H9 (cell line): ENCODE data around the gene COQ8A. TPM values are rescaled to one million over a fixed set of nuclear protein-coding genes. Genes with fewer than 3 reads are reported as not detected.

Experiments used
- DNase-seq: peaks from one replicate; pipeline ENCODE4 v3.0.0-alpha.2; 2017
- H2AFZ ChIP-seq: one replicate; pipeline ENCODE4 v1.6.1; 2013; ENCODE audit warnings: mild to moderate bottlenecking, low read length, control low read depth, moderate library complexity
- H2AK5ac ChIP-seq: 2 replicates; pipeline ENCODE4 v1.6.1; 2013; ENCODE audit warnings: low read length, control low read depth, mixed read lengths; ENCODE audit not compliant: insufficient read length
- H2BK120ac ChIP-seq: one replicate; pipeline ENCODE4 v1.6.1; 2013; ENCODE audit warnings: low read depth, mild to moderate bottlenecking, low read length, control low read depth, inconsistent platforms; ENCODE audit not compliant: poor library complexity, severe bottlenecking
- H2BK12ac ChIP-seq: 2 replicates; pipeline ENCODE4 v1.6.1; 2013; ENCODE audit warnings: low read length, control low read depth, mixed read lengths, low read depth; ENCODE audit not compliant: insufficient read length
- H2BK15ac ChIP-seq: 2 replicates; pipeline ENCODE4 v1.6.1; 2013; ENCODE audit warnings: low read depth, low read length, control low read depth
- H2BK20ac ChIP-seq: one replicate; pipeline ENCODE4 v1.6.1; 2013; ENCODE audit warnings: low read depth, mild to moderate bottlenecking, low read length, control low read depth, inconsistent platforms; ENCODE audit not compliant: poor library complexity, severe bottlenecking
- H2BK5ac ChIP-seq: 2 replicates; pipeline ENCODE4 v1.6.1; 2013; ENCODE audit warnings: low read length, control low read depth, mixed read lengths; ENCODE audit not compliant: insufficient read length
- H3K14ac ChIP-seq: 2 replicates; pipeline ENCODE4 v1.6.1; 2013; ENCODE audit warnings: low read length, control low read depth; ENCODE audit not compliant: insufficient read depth
- H3K18ac ChIP-seq: 2 replicates; pipeline ENCODE4 v1.6.1; 2013; ENCODE audit warnings: low read depth, mild to moderate bottlenecking, mixed read lengths, low read length, control low read depth; ENCODE audit not compliant: insufficient read length
- H3K23ac ChIP-seq: 2 replicates; pipeline ENCODE4 v1.6.1; 2013; ENCODE audit warnings: low read length, control low read depth, mixed read lengths, low read depth; ENCODE audit not compliant: insufficient read length
- H3K23me2 ChIP-seq: 2 replicates; pipeline ENCODE4 v1.6.1; 2013; ENCODE audit warnings: low read depth, mild to moderate bottlenecking, mixed read lengths, low read length, control low read depth; ENCODE audit not compliant: insufficient read length, poor library complexity, severe bottlenecking
- H3K27ac ChIP-seq: 2 replicates; pipeline ENCODE4 v1.5.1; 2013; ENCODE audit warnings: low read length, control low read depth, mixed read lengths, low read depth; ENCODE audit not compliant: insufficient read length
- H3K27me3 ChIP-seq: 2 replicates; pipeline ENCODE4 v1.6.1; 2013; ENCODE audit warnings: low read length, control low read depth, inconsistent platforms; ENCODE audit not compliant: insufficient read depth
- H3K4ac ChIP-seq: 2 replicates; pipeline ENCODE4 v1.6.1; 2013; ENCODE audit warnings: low read depth, mild to moderate bottlenecking, control low read depth, inconsistent platforms, low read length, moderate library complexity
- H3K4me1 ChIP-seq: 2 replicates; pipeline ENCODE4 v1.6.1; 2013; ENCODE audit warnings: low read length, control low read depth, inconsistent platforms; ENCODE audit not compliant: insufficient read depth
- H3K4me2 ChIP-seq: 2 replicates; pipeline ENCODE4 v1.6.1; 2013; ENCODE audit warnings: low read length, control low read depth, mixed read lengths; ENCODE audit not compliant: insufficient read length, insufficient read depth
- H3K56ac ChIP-seq: 2 replicates; pipeline ENCODE4 v1.6.1; 2013; ENCODE audit warnings: low read depth, mild to moderate bottlenecking, mixed read lengths, low read length, control low read depth; ENCODE audit not compliant: insufficient read length
- H3K79me1 ChIP-seq: 2 replicates; pipeline ENCODE4 v1.6.1; 2013; ENCODE audit warnings: low read depth, mild to moderate bottlenecking, moderate library complexity, low read length, control low read depth, inconsistent platforms; ENCODE audit not compliant: insufficient read depth, poor library complexity, severe bottlenecking
- H3K79me2 ChIP-seq: 2 replicates; pipeline ENCODE4 v1.6.1; 2013; ENCODE audit warnings: low read length, control low read depth, inconsistent platforms; ENCODE audit not compliant: insufficient read depth
- H3K9ac ChIP-seq: 2 replicates; pipeline ENCODE4 v1.6.1; 2013; ENCODE audit warnings: low read length, control low read depth, mixed read lengths; ENCODE audit not compliant: insufficient read length; ENCODE audit errors: extremely low read depth
- H3K9me3 ChIP-seq: one replicate; pipeline ENCODE4 v1.6.1; 2013; ENCODE audit warnings: low read depth, low read length, inconsistent platforms; ENCODE audit not compliant: control insufficient read depth
- H3T11ph ChIP-seq: one replicate; pipeline ENCODE4 v1.6.1; 2013; ENCODE audit warnings: mild to moderate bottlenecking, low read length, control low read depth, inconsistent platforms
- H4K20me1 ChIP-seq: one replicate; pipeline ENCODE4 v1.6.1; 2013; ENCODE audit not compliant: control insufficient read depth, insufficient read length, insufficient read depth
- H4K5ac ChIP-seq: 2 replicates; pipeline ENCODE4 v1.6.1; 2013; ENCODE audit warnings: low read depth, mild to moderate bottlenecking, mixed read lengths, low read length, control low read depth; ENCODE audit not compliant: insufficient read length
- H4K8ac ChIP-seq: replicated peaks from 2 replicates; pipeline ENCODE4 v1.6.1; 2013; ENCODE audit warnings: low read length, control low read depth, mixed read lengths, low read depth; ENCODE audit not compliant: insufficient read length
- H4K91ac ChIP-seq: 2 replicates; pipeline ENCODE4 v1.6.1; 2013; ENCODE audit warnings: low read depth, mild to moderate bottlenecking, moderate library complexity, mixed read lengths, low read length, control low read depth; ENCODE audit not compliant: insufficient read length
- H3K27ac Mint-ChIP-seq, 3 experiments: 2 replicates in 2 of 3; 3 replicates in 1 of 3; pipeline ENCODE4 v1.8.0; 2020 to 2021; ENCODE audit warnings: mixed read lengths in 3 of 3, mild to moderate bottlenecking in 1 of 3, moderate library complexity in 1 of 3
- H3K27me3 Mint-ChIP-seq: 2 replicates; pipeline ENCODE4 v1.8.0; 2021; ENCODE audit warnings: low read depth, mild to moderate bottlenecking, moderate library complexity, mixed read lengths
- H3K36me3 Mint-ChIP-seq, 3 experiments: 2 replicates in 2 of 3; 3 replicates in 1 of 3; pipeline ENCODE4 v1.8.0; 2020 to 2021; ENCODE audit warnings: low read depth in 3 of 3, mixed read lengths in 3 of 3; ENCODE audit not compliant: insufficient read depth in 1 of 3
- H3K4me1 Mint-ChIP-seq, 2 experiments: 2 replicates each; pipeline ENCODE4 v1.8.0; 2020; ENCODE audit warnings: mixed read lengths in 2 of 2
- H3K4me3 Mint-ChIP-seq, 2 experiments: 2 replicates in 1 of 2; 3 replicates in 1 of 2; pipeline ENCODE4 v1.8.0; 2020 to 2021; ENCODE audit warnings: mild to moderate bottlenecking in 2 of 2, mixed read lengths in 2 of 2, moderate library complexity in 1 of 2
- H3K9me3 Mint-ChIP-seq, 2 experiments: 2 replicates in 1 of 2; 3 replicates in 1 of 2; pipeline ENCODE4 v1.8.0; 2020; ENCODE audit warnings: mild to moderate bottlenecking in 2 of 2, mixed read lengths in 2 of 2, moderate library complexity in 1 of 2
- WGBS: extraction: QIAGEN DNeasy Blood & Tissue Kit; methylation state at CpG from one replicate; pipeline ENCODE4 v1.1.7; 2013; ENCODE audit warnings: missing lambda C conversion rate, low lambda C conversion rate, mixed read lengths; ENCODE audit not compliant: insufficient read length; ENCODE audit errors: extremely low coverage; 5-methylcytosine and 5-hydroxymethylcytosine counted together
- total RNA-seq: library from RNA; stranded (reverse); gene quantifications from 2 replicates; pipeline ENCODE4 v1.2.1, GENCODE V29; 2021
- TF ChIP-seq, protein P1 (sequence below): fragments of 200-600 bp; sonication (generic); conservative IDR thresholded peaks from 3 replicates; pipeline ENCODE4 v1.8.0; 2021; ENCODE audit warnings: antibody characterized with exemption, mild to moderate bottlenecking

COQ8A gene
- total RNA-seq, 1 experiment from 2014 or later = 26.0 TPM

DNA sequence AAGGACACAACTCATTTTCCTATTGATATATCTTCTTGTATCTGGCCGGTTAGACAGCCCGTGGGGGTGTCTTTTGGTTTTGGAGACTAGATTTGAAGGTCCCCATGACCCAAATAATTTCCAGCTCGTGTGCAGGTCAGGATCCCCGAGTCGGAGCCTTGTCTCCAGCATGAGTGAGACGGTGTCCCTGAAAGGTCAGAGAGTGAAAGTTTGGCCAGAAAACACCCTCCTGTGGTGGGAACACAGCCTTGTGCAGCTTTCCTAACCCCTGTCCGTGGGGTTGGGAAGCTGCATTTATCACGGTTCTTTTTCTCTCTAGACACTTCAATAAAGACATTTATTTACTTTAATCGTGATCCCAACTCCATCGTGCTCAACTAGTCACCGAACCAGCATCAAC, 17.6 kb downstream of the COQ8A start:
- no peak overlapping the region for H2AK5ac ChIP-seq
- H4K20me1 ChIP-seq = no peaks in the 10 kb centered on the region
- no peak overlapping the region for H2BK12ac ChIP-seq
- DNase-seq = no peak
- no peaks in the 10 kb centered on the region for H3K9me3 ChIP-seq
- H2BK120ac ChIP-seq = no peak overlapping the region
- Mint-ChIP-seq H3K9me3 (peaks cover 22 to 33% of the 10 kb centered on the region in 2 experiments), H3K27me3 (peaks cover 2% of the 10 kb centered on the region; the same call in 1 of the 2 replicates), H3K4me1 (peaks cover 6% of the 10 kb centered on the region in 2 experiments), H3K27ac (no peak overlapping the region), H3K36me3 (peaks cover 13 to 40% (median 16%) of the 10 kb centered on the region in 3 experiments), H3K4me3 (no peak overlapping the region)
- no peak overlapping the region for H3K27ac ChIP-seq
- H3K79me1 ChIP-seq = no peaks in the 10 kb centered on the region
- H3K23me2 ChIP-seq = no peaks in the 10 kb centered on the region
- no peak overlapping the region for H2BK20ac ChIP-seq
- H3K4me1 ChIP-seq = no peaks in the 10 kb centered on the region; the same call in 1 of the 2 replicates
- H3K4me2 ChIP-seq = no peak overlapping the region
- no peak overlapping the region for H3K18ac ChIP-seq
- H2BK15ac ChIP-seq = no peak overlapping the region
- no peak overlapping the region for H2AFZ ChIP-seq
- WGBS = no CpG with 5 or more reads among the region's 11 CpGs
- H3T11ph ChIP-seq = no peak overlapping the region
- no peak overlapping the region for H4K8ac ChIP-seq
- H3K27me3 ChIP-seq = no peaks in the 10 kb centered on the region
- no peak overlapping the region for H3K56ac ChIP-seq
- no peak overlapping the region for H3K23ac ChIP-seq
- no peak overlapping the region for H3K4ac ChIP-seq
- no peak overlapping the region for H3K14ac ChIP-seq
- no peak overlapping the region for H4K91ac ChIP-seq
- H4K5ac ChIP-seq = no peak overlapping the region
- TF ChIP-seq, protein P1, sequence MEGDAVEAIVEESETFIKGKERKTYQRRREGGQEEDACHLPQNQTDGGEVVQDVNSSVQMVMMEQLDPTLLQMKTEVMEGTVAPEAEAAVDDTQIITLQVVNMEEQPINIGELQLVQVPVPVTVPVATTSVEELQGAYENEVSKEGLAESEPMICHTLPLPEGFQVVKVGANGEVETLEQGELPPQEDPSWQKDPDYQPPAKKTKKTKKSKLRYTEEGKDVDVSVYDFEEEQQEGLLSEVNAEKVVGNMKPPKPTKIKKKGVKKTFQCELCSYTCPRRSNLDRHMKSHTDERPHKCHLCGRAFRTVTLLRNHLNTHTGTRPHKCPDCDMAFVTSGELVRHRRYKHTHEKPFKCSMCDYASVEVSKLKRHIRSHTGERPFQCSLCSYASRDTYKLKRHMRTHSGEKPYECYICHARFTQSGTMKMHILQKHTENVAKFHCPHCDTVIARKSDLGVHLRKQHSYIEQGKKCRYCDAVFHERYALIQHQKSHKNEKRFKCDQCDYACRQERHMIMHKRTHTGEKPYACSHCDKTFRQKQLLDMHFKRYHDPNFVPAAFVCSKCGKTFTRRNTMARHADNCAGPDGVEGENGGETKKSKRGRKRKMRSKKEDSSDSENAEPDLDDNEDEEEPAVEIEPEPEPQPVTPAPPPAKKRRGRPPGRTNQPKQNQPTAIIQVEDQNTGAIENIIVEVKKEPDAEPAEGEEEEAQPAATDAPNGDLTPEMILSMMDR = no peak
- H3K79me2 ChIP-seq = no peaks in the 10 kb centered on the region; the same call in 1 of the 2 replicates
- H2BK5ac ChIP-seq = no peak overlapping the region
- no peak overlapping the region for H3K9ac ChIP-seq
